Fibroblast of skin of abdomen (primary cell): Measurements from ENCODE around the gene CACNB2.
"Not testable (repeated sequence)": the region's sequence is repeated elsewhere in the genome, so short reads cannot be mapped to it uniquely, and the experiment has no call there.

Source experiments
- DNase-seq: peaks from one replicate; pipeline ENCODE4 v3.0.0-alpha.2; 2013

Gene CACNB2

DNA sequence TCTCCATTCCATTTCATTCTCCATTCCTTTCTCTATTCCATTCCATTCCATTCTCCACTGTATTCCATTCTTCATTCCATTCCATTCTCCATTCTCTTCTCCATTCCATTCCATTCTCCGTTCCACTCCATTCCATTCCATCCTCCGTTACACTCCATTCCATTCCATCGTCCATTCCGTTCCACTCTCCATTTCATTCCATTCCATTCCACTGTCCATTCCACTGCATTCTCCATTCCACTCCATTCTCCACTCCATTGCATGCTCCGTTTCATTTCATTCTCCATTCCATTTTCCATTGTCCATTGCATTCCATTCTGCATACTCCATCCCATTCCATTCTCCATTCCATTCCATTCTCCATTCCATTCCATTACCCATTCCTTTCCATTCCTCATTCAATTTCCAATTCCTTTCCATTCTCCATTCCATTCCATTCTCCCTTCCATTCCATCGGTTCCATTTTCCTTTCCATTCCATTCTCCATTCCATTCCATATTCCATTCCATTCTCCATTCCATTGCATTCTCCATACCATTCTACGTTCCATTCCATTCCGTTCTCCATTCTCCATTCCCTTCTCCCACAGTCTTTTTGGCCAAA lies 432.8 kb downstream of the CACNB2 start:
- DNase-seq: no peak

DNA sequence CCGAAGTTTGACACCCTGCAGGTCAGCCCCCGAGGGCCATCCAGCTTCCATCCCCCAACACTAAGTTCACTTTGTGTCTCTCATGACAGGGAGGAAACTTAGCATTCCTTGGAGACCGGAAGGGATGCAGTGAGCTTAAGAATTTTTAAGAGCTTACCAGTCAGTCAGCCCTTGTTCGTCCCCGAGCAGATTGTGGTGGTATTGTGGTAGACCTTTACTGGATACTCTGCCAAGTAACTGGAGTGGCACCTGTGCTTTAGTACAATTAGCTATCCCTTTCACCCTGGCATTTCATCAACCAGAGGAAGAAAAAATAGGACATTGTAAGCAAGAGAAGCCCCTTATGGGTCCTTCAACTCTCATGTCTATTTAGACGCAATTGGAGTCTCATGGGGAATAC lies 436.4 kb downstream of the CACNB2 start:
- DNase-seq: no peak

DNA sequence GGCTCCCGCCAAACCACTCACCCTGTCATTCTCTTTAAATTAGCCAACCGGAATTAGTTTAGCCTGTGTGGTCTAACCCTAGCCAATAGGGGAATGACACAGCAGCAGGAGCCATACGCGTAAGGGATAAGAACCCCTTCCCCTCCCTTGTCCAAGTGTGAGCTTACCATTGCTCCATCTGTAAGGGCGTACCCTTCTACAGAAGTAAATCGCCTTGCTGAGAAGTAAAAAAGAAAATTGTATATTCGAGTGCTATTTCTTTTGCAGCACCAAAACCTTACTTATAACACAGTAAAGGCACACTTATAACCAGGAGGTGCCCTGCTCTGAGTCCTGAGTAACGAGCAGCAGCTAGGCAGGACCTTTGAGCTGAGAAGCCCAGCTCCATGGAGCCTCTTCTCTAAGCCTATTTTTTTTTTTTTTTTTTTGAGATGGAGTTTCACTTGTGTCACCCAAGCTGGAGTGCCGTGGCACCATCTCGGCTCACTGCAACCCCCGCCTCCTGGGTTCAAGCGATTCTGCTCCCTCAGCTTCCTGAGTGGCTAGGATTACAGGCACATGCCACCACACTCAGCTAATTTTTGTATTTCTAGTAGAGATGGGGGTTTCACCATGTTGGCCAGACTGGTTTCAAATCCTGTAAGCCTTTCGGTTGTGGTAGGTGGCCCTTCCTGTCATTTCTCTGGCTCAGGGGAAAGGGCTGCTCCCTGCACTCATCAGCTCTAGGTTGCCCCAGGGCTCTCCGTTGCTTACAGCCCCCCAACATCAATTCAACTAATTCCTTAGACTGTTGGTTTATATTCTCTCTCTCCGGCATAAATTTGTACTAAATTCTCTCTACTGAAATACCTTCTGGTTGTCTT lies 437.8 kb downstream of the CACNB2 start:
- no peak for DNase-seq

GRCh38 chr10:18582803-18583202 lies 442.6 kb downstream of the CACNB2 start:
- no peak for DNase-seq

DNA sequence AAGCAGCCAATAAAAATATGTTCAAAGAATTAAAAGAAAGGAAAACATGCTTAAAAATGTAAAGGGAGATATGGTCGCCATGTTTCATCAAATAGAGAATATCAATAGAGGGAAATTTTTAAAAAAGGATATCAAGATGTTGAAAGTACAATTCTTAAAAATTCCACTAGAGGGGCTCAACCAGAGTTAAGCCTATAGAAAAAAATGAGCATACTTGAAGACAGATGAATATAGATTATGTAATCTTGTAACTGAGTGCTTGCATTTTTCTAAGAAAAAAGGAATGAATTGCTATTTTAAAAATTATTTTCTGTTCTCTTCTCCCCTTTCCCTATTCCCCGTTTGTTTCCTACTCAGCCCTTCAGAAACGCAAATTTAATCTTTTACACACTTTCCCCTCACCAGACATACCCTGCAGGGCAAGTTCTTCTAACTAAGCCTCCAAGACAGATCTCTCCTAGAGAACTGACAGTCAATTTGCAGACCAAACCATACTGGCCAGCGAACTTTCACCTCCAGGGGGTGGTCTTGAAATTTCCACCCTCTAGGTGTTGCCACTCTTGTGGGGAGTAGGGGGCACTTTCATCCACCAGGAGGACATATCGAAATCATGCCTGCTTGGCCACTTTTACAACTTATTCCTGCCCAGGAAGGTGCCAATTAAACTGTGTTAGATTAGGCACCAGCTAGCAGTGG lies 443.5 kb downstream of the CACNB2 start:
- no peak for DNase-seq

DNA sequence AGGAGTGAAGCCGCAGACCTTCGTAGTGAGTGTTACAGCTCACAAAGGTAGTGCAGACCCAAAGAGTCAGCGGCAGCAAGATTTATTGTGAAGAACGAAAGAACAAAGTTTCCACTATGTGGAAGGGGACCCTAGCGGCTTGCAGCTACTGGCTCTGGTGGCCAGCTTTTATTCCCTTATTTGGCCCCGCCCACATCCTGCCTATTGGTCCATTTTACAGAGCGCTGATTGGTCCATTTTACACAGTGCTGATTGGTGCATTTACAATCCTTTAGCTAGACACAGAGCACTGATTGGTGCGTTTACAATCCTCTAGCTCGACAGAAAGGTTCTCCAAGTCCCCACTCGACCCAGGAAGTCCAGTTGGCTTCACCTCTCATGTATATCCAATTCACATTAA lies 446.4 kb downstream of the CACNB2 start:
- DNase-seq: not testable (repeated sequence)

DNA sequence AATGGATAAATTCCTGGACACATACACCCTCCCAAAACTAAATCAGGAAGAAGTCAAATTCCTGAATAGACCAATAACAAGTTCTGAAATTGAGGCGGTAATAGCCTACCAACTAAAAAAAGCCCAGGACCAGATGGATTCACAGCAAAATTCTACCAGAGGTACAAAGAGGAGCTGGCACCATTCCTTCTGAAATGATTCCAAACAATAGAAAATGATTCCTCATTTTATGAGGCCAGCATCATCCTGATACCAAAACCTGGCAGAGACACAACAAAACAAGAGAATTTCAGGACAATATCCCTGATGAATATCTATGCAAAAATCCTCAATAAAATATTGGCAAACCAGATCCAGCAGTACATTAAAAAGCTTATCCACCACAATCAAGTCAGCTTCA lies 450.9 kb downstream of the CACNB2 start:
- not testable (repeated sequence) for DNase-seq
